HG02678 (cell line): Measurements from ENCODE around the gene GSX2.
"Not testable (repeated sequence)": the region's sequence is repeated elsewhere in the genome, so short reads cannot be mapped to it uniquely, and the experiment has no call there.

ENCODE experiments used
- ATAC-seq: cut with Tn5 transposase; IDR thresholded peaks from one replicate; pipeline ENCODE4 v1.9.1; 2021; ENCODE audit warnings: mild to moderate bottlenecking, moderate library complexity; ENCODE audit not compliant: unreplicated experiment

The GSX2 gene

DNA sequence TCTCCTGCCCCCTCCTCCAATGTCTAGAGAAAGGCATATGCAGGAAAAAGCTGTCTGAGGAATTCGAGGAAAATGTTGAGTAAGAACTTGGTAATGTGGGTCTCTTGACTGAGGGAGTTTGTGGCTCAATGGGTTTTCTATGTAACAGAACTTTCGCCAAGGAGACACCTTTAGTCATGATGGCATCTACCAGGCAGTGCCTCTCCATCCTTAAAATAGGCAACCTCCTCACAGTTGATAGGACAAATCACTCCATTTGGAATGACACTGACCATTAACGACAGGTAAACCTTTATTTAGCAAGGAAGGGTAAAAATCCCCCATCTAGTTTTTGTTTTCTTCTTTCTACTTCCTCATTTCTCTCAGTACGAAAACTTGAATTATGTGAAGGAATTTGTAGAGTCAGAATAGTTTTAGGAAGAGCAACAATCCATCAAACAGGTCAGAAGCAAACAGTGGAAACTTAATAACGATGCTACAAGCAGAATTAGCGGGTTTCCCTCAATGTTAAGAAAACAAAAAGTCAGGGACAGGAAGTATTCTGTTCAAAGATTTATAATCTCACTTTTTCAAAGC is 2.7 kb downstream of the GSX2 start:
- no peak for ATAC-seq

DNA sequence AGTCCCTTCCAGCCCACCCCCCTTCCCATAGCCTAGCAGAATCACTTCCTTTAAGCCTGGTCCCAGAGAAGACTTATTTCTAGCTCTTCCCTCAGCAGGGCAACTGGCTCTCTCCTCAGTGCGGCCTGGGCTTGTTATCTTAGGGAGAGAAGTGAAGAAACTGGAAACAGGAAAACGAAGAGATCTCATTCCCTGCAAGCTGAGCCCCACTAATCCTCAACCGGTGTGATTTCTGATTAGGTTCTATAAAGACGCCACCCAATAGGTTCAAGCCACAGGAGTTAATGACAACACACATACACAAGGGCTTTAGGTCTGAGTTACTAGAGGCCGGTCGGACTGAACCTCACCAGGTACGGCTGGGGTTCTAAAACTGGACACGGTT is 3.2 kb downstream of the GSX2 start:
- ATAC-seq, result no peak

DNA sequence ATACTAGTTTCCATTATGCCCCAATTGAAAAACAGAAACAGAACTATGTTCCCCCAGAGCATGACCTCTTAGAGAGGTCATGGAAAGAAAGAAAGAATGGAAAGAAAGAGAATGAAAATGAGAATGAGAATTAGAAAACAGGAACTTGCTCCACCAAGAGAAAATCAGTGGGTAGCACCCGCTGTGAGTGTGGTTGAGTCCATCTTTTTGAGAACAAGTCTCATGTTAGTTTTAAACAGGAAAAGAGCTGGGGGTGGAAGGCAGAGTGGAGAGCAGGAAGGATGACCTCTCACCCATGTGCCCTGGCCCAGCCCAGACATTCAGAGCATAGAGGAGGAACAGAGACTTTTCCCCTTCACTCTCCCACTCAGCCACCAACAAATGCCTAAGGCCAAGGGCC is 4.9 kb downstream of the GSX2 start:
- ATAC-seq, result no peak

DNA sequence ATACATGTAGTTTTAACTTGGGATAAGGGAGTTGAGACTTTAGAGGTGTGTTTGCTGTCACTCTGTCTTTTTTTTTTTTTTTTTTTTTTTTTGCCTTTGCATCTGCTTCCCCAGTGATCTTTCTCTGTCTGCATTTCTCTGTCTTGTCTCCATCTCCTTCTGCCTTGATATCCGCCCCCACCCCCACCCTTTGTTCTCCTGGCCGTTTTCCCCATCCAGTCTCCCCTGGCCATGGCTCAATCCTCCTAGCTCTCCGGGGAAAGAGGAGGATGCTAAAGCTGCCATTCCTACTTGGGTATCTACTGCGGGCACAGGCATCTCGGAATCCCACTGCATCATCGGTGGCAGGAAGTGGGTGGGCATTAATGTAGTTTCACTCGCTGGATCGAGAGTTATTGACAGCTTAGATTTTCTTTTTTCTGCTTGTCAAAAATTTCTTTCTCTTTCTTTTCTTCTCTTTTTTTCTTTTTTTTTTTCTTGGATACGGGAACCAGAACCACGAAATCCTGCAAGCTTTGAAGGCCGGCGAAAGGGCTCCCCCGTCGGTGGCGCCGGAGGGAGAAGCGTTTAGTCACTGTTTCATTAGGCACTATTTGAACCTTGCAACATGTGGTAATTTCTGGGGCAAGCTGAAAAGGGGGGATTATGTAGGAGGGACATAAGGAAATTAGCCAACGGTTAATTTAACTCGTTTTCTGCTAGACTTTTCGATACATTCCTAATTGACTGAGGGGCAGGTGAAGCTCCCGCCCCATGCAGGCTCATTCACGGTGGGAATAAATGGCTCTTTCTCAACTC is 8.2 kb downstream of the GSX2 start:
- ATAC-seq, result no peak

DNA sequence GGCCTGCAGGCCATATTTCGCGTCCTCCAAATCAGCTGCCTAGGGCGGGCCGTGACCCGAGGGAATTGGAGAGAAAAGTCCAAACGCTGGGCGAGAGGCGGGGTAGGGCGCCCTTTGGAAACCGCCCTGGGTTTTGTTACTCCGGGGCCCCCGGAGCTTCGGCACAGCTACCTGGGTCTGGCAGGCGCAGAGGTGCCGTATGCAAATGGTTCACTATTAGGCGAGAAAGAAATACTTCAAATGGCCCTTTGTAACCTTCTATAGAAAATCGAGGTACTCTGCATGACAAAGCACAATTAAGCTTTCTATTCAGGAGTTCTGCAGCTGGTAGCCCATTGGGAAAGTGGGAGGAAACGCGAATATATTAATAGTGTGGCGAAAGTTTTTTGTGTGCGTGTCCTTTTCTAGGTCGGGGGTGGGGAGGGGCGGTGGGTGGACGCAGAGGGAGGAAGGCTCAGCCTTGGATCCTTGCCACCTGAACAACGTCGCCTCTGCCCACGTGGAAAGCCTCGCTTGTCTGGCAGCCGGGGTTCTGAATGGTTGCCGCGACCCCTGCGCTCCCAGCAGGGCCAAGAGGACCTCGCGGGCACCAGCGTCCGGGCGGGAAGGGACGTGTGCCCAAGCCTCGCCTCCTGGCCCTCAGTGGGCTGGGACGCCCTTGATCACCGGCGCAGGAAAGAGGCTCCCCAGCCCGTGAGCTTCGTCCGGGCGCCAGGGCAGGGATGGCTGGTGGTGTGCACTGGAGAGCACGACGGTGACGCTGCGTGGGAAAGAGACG is 9.5 kb downstream of the GSX2 start:
- ATAC-seq, result no peak

DNA sequence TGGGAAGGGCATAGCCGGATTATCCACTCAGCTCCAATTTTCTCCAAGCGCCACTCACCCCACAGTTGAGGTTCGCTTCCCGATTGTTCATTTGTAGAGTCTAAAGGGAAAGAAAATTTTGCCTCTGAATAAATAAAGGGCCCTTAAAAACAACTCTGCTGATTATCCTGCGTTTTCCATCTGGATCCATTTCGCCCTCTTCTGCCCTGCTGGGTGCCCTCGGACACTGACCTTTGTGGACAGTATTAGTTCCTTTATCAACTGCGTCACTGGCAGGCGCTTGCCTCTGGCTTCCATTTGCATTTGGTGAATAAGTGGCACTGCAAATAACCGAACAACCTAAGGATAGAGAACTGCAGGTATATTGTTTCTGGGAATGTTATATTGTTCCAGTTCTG is 10.1 kb downstream of the GSX2 start:
- ATAC-seq, result no peak

DNA sequence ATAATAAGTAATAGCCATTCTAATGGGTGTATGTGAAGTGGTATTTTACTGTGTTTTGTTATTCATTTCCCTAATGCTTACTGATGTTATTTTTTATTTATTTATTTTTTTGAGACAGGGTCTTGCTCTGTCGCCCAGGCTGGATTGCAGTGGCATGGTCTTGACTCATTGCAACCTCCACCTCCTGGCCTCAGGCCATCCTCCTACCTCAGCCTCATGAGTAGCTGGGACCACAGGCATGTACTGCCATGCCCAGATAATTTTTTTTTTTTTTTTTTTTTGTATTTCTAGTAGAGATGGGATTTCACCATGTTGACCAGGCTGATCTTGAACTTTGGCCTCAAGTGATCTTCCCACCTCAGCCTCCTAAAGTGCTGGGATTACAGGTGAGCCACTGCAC is 13.2 kb downstream of the GSX2 start:
- ATAC-seq, result not testable (repeated sequence)

DNA sequence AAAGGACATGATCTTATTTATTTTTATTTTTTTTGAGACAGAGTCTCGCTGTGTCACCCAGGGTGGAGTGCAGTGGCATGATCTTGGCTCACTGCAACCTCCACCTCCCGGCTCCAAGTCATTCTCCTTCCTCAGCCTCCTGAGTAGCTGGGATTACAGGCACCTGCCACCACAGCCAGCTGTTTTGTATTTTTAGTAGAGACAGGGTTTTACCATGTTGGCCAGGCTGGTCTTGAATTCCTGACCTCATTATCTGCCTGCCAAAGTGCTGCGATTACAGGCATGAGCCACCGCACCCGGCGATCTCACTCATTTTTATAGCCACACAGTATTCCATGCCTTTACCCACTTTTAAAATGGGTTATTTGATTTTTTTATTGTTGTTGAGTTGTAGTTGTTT is 16.3 kb downstream of the GSX2 start:
- not testable (repeated sequence) for ATAC-seq

DNA sequence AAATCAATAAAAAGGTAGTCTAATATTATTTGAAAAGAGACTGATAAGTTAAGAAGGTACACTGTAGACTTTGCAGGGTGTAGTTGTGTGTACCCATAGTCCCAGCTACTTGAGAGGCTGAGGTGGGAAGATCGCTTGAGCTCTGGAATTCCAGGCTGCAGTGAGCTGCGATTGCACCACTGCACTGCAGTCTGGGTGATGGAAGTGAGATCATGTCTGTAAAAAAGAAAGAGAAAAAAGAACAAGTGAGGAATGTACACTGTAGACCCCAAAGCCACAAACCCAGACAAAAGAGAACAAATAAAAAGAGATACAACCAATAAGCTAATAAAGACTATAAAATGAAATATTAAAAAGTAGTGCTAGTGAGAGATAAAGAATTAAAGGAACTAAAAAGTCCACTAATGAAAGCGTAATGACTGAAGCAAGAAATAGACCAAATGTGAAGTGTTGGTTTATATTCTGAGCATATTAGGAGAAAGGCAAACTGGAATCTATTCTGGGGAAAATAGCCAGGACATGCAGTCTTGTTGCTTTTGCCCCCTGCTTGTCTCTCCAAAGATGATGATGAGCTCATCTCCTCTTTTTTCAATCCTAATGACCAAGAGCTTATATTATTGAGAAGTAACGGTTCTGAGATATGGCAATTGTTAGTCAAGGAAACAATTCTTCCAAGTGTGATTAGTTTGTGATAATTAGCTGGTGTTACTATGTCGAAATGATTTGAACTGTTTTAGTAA is 19.1 kb downstream of the GSX2 start:
- ATAC-seq, result no peak

DNA sequence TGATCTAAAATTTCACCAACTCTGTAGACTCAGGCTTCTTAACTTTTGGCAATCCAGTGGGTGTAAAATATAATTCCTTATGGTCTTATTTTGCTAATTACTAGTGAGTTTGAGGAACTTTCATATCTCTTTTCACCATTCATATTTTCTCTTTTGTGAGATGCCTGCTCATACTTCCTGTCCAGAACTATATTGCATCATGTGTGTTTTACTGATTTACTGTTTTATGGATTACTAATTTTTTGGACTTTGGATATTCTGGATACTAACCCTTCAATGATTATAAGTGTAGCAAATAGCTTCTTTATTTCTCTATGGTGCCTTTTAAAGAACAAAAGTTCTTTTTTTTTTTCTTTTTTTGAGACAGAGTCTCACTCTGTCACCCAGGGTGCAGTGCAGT is 20.6 kb downstream of the GSX2 start:
- no peak for ATAC-seq

DNA sequence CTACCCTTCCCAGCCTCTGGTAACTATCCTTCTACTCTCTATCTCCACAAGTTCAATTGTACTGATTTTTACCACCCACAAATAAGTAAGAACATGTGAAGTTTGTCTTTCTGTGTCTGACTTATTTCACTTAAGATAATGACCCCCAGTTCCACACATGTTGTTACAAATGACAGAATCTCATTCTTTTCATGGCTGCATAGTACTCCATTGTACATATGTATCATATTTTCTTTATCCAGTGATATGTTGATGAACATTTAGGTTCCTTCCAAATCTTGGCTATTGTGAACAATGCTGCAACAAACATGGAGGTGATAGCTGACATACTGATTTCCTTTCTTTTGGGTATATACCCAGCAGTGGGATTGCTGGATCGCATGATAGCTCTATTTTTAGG is 27.7 kb downstream of the GSX2 start:
- ATAC-seq, result no peak

DNA sequence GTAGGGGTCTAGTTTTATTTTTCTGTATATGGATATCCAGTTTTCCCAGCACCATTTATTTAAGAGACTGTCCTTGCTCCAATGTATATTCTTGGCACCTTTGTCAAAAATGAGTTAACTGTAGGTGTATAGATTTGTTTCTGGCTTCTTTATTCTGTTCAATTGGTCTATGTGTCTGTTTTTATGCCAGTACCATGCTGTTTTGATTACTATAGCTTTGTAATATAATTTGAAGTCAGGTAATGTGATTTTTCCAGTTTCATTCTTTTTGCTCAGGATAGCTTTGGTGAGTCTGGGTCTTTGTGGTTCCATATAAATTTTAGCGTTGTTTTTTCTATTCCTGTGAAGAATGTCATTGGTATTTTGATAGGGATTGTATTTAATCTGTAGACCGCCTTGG is 28.7 kb downstream of the GSX2 start:
- not testable (repeated sequence) for ATAC-seq

DNA sequence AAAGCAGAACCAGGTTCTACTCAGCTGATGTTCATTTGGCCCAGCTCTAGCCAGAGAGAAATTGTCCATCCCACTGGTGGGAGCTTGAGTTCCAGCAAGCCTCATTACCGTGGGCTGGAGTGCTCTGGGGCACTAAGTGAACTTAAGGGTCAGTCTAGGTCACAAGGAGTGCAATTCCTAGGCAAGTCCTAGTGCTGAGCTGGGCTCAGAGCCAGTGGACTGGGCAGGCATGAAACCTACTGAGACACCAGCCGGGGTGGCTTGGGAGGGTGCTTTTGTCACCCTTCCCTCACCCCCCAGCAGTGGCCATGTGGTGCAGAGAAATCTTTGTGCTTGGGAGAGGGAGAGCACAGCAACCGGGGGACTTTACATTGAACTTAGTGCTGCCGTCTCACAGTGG is 39.4 kb downstream of the GSX2 start:
- ATAC-seq, result no peak

DNA sequence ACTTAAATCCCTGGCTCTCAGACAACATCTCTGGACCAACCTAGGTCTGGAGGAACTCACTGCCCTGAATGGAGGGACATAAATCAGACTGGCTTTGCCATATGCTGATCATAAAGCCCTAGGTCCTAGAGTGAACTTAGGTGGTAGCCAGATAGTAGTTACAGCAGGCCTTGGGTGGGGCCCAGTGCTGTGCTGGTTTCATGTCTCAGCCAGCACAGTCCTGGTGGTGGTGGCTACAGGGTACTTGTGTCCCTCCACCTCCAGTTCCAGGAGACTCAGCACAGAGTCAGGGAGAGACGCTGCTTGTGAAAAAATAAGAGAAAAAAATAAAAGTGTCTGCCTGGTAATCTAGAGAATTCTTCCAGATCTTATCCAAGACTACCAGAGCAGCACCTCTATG is 40.3 kb downstream of the GSX2 start:
- no peak for ATAC-seq

DNA sequence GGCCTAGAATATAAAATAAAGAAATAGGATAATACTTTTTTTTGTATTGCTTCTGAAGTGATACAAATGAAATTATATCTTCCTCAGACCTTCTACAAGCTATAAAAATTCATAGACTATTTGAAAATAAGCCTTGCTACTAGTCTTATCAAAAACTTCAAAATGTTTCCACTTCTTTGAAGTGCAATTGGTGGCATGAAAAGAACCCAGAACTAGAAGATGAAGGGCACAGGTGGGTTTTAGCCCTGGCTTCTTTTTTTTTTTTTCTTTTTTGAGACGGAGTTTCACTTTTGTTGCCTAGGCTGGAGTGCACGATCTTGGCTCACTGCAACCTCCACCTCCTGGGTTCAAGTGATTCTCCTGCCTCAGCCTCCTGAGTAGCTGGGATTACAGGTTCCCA is 44.2 kb downstream of the GSX2 start:
- ATAC-seq, result no peak

DNA sequence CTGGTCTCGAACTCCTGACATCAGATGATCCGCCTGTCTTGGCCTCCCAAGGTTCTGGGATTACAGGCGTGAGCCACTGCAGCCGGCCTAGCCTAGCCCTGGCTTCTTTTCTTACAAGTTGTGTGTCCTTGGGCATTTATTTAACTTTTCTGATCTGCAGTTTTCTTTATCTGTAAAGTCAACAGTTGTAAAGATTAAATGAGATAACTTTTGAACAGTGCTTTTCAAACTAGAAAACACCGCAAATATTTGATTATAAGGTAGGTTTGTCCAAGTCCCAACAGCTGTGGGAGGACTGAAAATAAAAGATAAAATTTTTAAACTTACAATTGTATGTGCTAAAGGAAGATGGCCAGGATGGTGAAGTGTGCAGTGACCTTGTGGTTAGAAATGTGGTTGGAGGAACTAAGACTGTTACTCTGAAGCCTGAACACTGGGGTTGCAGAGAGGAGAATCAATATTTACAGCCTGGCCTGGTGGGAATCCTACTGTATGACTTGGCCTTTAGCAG is 44.8 kb downstream of the GSX2 start:
- ATAC-seq, result no peak

DNA sequence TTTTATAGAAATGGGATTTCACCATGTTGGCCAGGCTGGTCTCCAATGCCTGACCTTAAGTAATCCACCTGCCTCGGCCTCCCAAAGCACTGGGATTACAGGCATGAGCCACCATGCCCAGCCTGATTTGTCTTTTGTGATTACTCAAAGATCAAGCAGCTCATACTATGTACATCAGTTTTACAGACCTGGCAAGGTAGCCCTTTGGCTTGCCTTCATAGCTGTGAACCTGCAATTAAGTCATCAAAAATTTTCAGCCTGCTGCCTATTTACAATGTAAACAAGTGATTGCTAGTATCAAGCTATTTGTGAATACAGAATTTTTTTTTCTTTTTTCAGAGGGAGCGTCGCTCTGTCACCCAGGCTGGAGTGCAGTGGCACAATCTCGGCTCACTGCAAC is 46.2 kb downstream of the GSX2 start:
- ATAC-seq, result no peak

DNA sequence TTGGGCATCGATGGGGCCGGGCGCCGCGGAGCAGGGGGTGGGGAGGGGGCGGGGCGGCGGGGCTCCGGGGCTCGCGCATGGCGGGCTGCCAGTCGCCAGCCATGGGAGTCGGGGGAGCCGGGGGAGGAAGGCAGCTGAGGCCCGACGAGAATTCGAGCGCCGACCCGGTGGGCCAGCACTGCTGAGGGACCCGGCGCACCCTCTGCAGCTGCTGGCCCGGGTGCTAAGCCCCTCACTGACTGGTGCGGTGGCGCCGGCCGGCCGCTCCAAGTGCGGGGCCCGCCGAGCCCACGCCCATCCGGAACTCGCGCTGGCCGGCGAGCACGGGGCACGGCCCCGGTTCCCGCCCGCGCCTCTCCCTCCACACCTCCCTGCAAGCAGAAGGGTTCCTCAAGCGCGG is 49.4 kb downstream of the GSX2 start:
- no peak for ATAC-seq
